NK-92 (cell line): ENCODE measurements around the gene SMC6.

ENCODE experiments used
- DNase-seq: peaks from one replicate; lab custom pipeline; 2025; ENCODE audit not compliant: unreplicated experiment; lab: John Stamatoyannopoulos, UW

The SMC6 gene

DNA sequence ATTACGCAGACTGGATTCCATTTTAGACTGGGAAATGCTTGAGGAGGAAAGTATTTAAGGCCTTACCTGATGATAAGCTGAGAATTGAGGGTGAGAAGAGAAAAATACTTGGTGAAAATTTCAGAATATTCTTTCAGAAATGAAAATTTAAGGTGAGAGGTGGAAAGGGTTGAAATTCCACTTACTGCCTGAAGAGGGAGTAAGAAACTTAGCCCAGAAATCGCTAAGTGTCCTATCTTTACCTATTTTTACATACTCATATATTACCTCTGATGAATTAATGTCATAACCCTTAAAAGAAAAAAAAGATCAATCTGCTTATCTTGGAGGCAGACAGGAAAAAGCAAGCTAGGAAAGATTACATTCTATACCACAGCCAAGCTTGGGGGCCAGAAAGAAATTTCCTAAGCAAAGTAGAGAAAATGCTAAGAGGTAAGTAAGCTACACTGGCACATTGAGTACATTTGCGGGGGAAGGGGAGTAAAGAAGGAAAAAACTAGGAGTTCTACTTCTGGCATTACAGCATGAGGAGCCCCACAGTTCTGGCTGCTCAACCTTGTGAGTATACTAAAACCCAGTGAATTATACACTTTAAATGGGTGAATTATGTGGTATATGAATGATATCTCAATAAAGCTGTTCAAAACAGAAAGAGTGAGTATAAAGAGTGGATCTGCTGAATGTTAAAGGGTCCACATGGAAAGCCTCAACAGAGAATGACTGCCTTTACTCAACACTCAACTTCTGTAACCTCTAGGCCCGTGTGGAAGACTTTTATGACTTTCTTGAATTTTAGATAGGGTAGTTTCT, 33.8 kb downstream of the SMC6 start:
- no peak for DNase-seq

GRCh38 chr2:17718689-17719088, 34.9 kb downstream of the SMC6 start:
- no peak for DNase-seq

GRCh38 chr2:17717666-17718065, 35.9 kb downstream of the SMC6 start:
- no peak for DNase-seq

DNA sequence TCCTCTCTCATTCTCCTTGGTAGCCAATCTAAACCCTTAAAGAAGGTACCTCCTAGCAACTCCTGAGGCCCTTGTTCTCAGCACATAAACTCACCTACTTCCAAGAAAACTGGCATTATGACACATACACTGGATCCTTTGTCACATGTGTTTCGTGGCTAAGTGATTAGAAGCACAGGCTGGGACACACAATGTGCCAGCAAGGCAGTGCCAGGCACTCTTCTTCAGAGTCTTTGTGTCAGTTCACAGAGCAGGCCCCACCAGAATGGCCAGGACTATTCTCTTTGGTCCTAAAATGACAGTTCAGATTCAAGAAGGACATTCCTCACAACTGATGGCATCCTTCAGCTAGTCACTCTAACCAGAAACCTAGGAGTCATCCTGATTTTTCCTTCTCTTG, 40.3 kb downstream of the SMC6 start:
- DNase-seq, result no peak

DNA sequence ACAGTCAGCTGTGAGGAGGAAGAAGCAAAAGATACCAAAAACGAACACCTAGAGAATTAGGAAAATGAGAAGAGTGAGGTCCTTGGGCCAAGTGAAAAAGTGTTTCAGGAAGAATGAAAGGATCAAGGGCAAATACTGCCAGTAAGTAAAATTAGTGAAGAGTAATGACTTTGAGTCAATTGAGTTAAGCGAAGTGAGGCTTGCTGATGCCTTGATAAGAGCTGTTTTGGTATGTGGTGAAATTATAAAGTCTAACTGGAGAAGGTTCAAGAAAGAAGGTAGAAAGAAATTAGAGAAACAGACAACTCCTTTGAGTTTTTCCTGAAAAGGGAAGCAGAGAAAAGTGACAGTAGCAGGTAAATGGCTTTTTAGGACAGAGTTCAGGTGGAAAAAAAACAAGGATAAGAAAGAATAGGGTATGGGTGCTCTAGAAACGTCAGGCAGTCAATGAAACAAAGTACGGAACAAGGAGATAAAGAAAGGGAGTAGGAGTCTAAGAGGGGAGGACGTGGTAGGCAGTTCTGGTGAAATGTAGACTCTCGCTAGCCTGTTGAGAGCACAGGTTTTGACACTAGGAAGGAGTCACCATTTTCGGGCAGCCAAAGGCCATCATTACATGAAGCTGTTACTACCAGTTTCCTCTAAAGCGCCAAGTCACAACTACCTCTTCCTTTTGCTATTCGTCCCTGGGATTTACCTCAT, 42.9 kb downstream of the SMC6 start:
- no peak for DNase-seq

DNA sequence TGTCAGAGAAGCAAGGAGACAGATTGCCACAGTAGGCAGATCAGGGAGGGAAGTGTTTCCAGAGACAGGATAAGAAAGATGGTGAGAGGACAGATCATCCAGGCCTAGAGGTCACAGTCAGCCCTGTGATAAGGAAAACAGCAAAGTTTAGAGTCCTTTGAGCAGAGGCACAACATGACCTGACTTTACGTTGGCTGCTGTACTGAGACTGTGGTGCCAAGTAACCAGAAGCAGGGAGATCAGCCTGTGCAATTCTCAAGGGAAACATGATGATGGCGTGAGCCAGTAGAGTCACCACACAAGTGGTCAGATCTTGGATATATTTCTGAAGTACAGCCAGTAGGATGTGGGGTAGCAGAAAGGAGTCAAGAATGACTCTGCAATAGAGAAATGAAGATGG, 43.7 kb downstream of the SMC6 start:
- DNase-seq, result no peak

- DNase-seq, result no peak
Observed at GRCh38 chr2:17708501-17708900, 45.1 kb downstream of the SMC6 start.

DNA sequence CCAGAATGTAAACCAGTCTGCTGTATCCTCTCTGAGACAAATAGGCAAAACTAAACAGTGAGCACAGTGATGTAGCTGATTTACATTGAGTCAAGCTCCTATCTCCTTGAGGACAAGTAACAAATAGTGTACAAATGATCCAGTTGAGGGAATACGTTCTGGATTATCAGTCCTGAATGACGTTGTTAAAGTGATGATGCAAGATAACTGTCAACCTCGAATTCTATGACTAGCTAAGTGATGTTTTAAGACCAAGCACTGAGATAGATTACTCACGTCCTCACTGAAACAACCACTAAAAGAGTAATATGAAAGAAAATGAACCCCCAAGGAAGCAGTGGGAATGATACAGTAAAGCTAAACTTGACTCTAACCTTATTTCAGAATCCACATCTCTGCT, 46.8 kb downstream of the SMC6 start:
- DNase-seq, result no peak

GRCh38 chr2:17690776-17691175, 62.8 kb downstream of the SMC6 start:
- no peak for DNase-seq

- DNase-seq, result no peak
Observed at GRCh38 chr2:17689010-17689409, 64.6 kb downstream of the SMC6 start.

GRCh38 chr2:17688600-17688999, 65.0 kb downstream of the SMC6 start:
- no peak for DNase-seq

GRCh38 chr2:17683981-17684380, 69.6 kb downstream of the SMC6 start:
- DNase-seq, result no peak

GRCh38 chr2:17682098-17682857, 71.3 kb downstream of the SMC6 start:
- DNase-seq, result no peak

GRCh38 chr2:17680119-17680518, 73.5 kb downstream of the SMC6 start:
- no peak for DNase-seq

DNA sequence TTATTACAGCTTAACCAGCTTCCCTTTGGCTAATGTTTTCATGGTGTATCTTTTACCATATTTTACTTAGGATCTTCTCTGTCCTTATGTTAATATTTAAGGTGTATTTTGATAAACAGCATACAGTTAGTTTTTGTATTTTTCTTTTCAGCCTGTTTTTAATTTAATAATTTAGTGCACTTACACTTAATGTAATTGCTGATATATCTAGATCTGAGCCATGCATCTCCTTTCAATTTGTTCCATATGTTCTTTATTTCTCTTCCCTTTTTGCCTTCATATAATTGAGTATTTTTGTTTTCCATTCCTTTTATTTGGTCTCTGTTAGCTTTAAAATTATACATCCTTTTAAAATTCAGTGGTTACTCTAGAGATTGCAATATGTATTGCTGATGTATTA, 78.8 kb downstream of the SMC6 start:
- DNase-seq, result no peak

GRCh38 chr2:17672583-17673317, 80.9 kb downstream of the SMC6 start:
- no peak for DNase-seq

DNA sequence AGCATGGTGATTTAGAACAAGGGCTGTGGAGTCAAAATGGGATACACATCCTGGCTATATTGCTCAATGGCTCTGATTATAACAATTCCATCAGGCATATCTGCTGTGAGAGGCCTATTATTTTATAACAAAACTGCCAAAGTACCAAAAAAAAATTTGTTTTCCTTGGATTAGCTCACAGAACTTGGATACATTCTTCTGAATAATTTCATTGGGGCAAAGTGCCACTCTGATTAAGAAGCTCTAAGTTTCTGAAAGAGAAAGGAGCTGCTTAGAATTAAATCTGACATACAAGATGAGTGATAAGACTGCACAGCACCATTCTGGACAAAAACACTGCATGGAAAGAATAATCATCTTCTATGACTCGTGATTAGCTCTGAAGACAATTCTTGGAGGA, 85.7 kb downstream of the SMC6 start:
- DNase-seq, result no peak

- DNase-seq, result no peak
Observed at GRCh38 chr2:17664534-17664933, 89.1 kb downstream of the SMC6 start.

GRCh38 chr2:17662723-17663122, 90.9 kb downstream of the SMC6 start:
- no peak for DNase-seq

DNA sequence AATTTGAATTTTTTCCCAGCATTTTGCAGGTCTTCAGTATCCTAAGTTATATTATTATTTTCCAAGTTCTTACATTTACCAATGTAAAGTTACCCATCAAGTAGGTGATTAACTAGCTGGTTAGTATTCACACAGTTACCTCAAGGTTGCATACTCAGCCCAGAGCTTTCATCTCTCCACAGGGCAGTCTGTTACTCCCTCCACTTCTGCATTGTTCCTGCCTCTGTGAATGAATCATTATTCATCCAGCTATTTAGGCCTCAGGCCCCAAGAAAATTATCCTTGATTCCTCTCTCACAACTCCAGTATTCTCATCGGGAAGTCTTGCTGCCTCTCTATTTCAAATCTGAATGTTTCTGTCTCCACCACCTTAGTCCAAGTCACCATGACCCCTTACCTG, 92.2 kb downstream of the SMC6 start:
- DNase-seq, result no peak

DNA sequence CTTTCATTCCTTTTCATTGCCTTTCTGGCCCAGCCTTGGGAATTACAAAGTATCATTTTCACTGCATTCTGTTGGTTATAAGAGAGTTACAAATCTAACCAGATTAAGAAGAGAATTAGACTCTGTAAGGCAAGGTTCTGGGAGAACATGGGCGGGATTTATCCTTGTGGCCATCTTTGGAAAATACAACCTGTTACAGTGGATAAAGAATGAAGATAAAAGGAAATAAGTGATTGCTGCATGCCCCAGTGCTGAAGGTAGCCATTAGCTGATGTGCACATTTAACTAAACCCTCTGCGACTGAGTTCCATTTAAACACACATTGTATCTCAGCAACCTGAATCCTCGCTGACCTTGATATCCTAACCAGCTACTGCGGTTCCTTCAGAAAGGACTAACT, 93.4 kb downstream of the SMC6 start:
- no peak for DNase-seq
